ENCODE measurements around the gene MNAT1. TPM values are rescaled to one million over a fixed set of nuclear protein-coding genes. Genes with fewer than 3 reads are reported as not detected.

Gene MNAT1
- polyA plus RNA-seq, 3 donors, result 4.1 to 5.8 (median 4.5) TPM

DNA sequence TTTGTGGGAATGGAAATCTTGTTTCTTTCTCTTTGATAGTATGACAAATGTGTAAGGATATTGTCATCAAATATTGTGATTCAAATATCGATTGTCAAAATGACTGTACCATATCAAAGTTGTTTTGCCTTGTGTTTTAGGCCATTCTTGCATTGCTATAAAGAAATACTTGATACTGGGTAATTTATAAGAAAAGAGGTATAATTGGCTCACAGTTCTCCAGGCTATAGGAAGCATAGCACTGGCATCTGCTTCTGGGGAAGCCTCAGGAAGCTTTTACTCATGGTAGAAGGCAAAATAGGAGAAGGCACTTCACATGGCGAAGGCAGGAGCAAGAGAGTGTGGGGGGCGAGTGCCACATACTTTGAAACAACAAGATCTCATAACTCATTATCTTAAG, 238.5 kb downstream of the MNAT1 start:
- Histone ChIP-seq H3K36me3 (replicated peaks in 1 of 2; ENCODE audit: control insufficient read depth in 1 of 2, insufficient read depth in 2 of 2, low read length in 2 of 2) (peaks cover 0 to 32% of the 10 kb centered on the region in 2 donors), H2AFZ (ENCODE audit: insufficient read depth, low read depth, low read length, poor library complexity, severe bottlenecking) (no peak overlapping the region), H4K20me1 (ENCODE audit: insufficient read depth, low read length) (no peaks in the 10 kb centered on the region), H3K4me3 (replicated peaks in 1 of 3; ENCODE audit: low read depth in 2 of 3, low read length in 3 of 3) (no peak overlapping the region), H3K4me2 (replicated peaks; ENCODE audit: extremely low read depth, low read length, poor library complexity, severe bottlenecking) (no peak overlapping the region), H3K9me3 (replicated peaks in 1 of 2; ENCODE audit: control insufficient read depth in 1 of 2, insufficient read depth in 1 of 2, low read length in 2 of 2) (no peaks in the 10 kb centered on the region), H3K79me2 (ENCODE audit: insufficient read depth, low read length) (no peaks in the 10 kb centered on the region), H3K27ac (ENCODE audit: low read depth in 1 of 2, low read length in 2 of 2) (no peak overlapping the region), H3K9ac (ENCODE audit: insufficient read depth, low read length, poor library complexity, severe bottlenecking) (no peak overlapping the region), H3K27me3 (ENCODE audit: control insufficient read depth in 2 of 2, insufficient read depth in 2 of 2, low read length in 2 of 2) (no peaks in the 10 kb centered on the region), H3K4me1 (ENCODE audit: control insufficient read depth in 1 of 2, insufficient read depth in 2 of 2, low read length in 2 of 2) (peaks cover 0 to 13% of the 10 kb centered on the region in 2 donors)
- DNase-seq, result no peak
- Mint-ChIP-seq H3K36me3 (peaks cover 24 to 27% of the 10 kb centered on the region in 2 donors), H3K4me1 (peaks cover 9% of the 10 kb centered on the region), H3K27ac (peak overlapping the region in 2 of 7 donors; percentile 0 to 69), H3K9me3 (no peaks in the 10 kb centered on the region), H3K27me3 (ENCODE audit: low read depth in 3 of 3) (no peaks in the 10 kb centered on the region), H3K4me3 (no peak overlapping the region)
- WGBS (ENCODE audit: insufficient coverage), result no CpG with 5 or more reads among the region's 3 CpGs
- TF ChIP-seq, protein P1, sequence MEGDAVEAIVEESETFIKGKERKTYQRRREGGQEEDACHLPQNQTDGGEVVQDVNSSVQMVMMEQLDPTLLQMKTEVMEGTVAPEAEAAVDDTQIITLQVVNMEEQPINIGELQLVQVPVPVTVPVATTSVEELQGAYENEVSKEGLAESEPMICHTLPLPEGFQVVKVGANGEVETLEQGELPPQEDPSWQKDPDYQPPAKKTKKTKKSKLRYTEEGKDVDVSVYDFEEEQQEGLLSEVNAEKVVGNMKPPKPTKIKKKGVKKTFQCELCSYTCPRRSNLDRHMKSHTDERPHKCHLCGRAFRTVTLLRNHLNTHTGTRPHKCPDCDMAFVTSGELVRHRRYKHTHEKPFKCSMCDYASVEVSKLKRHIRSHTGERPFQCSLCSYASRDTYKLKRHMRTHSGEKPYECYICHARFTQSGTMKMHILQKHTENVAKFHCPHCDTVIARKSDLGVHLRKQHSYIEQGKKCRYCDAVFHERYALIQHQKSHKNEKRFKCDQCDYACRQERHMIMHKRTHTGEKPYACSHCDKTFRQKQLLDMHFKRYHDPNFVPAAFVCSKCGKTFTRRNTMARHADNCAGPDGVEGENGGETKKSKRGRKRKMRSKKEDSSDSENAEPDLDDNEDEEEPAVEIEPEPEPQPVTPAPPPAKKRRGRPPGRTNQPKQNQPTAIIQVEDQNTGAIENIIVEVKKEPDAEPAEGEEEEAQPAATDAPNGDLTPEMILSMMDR (IDR thresholded peaks at IDR 0.05), result no peak
- intact Hi-C loops (cut with micrococcal nuclease), result no loop called here

DNA sequence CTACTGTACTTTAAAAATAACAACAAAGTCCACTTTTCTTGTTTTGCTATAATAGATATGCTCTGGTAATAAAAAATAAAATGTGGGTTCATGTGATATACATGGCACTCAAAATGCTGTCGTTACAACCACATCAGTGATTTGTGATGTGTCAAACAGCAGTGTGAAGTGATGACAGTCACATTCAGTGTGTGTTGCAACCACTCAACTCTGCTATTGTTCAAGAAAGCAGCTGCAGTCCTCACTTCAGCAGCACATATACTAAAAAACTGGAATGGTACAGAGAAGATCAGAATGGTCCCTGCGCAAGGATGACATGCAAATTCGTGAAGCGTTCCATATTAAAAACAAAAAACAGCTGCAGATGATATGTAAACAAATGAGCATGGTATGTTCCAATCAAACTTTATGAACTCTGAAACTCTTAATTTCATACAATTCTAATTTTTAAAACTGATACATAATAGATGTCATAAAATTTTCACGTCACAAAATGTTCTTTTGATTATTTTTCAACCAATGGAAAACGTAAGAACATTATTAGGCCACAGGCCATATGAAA, 239.6 kb downstream of the MNAT1 start:
- no peak overlapping the region for H3K4me3 ChIP-seq (replicated peaks in 1 of 3; ENCODE audit: low read depth in 2 of 3, low read length in 3 of 3)
- H3K4me3 Mint-ChIP-seq, result no peak overlapping the region
- H3K36me3 Mint-ChIP-seq, result peaks cover 24 to 27% of the 10 kb centered on the region in 2 donors
- no peak overlapping the region for H3K9ac ChIP-seq (ENCODE audit: insufficient read depth, low read length, poor library complexity, severe bottlenecking)
- intact Hi-C loops (cut with micrococcal nuclease), result no loop called here
- H3K27me3 Mint-ChIP-seq (ENCODE audit: low read depth in 3 of 3), result no peaks in the 10 kb centered on the region
- peaks cover 9% of the 10 kb centered on the region for H3K4me1 Mint-ChIP-seq
- no peaks in the 10 kb centered on the region for H3K27me3 ChIP-seq (ENCODE audit: control insufficient read depth in 2 of 2, insufficient read depth in 2 of 2, low read length in 2 of 2)
- no peak overlapping the region for H3K27ac Mint-ChIP-seq
- no peaks in the 10 kb centered on the region for H3K79me2 ChIP-seq (ENCODE audit: insufficient read depth, low read length)
- no peaks in the 10 kb centered on the region for H4K20me1 ChIP-seq (ENCODE audit: insufficient read depth, low read length)
- H3K4me1 ChIP-seq (ENCODE audit: control insufficient read depth in 1 of 2, insufficient read depth in 2 of 2, low read length in 2 of 2), result peaks cover 0 to 13% of the 10 kb centered on the region in 2 donors
- TF ChIP-seq, protein P1 (IDR thresholded peaks at IDR 0.05), result no peak
- H3K9me3 ChIP-seq (replicated peaks in 1 of 2; ENCODE audit: control insufficient read depth in 1 of 2, insufficient read depth in 1 of 2, low read length in 2 of 2), result no peaks in the 10 kb centered on the region
- peaks cover 0 to 32% of the 10 kb centered on the region in 2 donors for H3K36me3 ChIP-seq (replicated peaks in 1 of 2; ENCODE audit: control insufficient read depth in 1 of 2, insufficient read depth in 2 of 2, low read length in 2 of 2)
- 100% methylated on average over 1 of the region's 6 CpGs for WGBS (ENCODE audit: insufficient coverage)
- no peak for DNase-seq
- no peaks in the 10 kb centered on the region for H3K9me3 Mint-ChIP-seq
- no peak overlapping the region for H3K4me2 ChIP-seq (replicated peaks; ENCODE audit: extremely low read depth, low read length, poor library complexity, severe bottlenecking)
- H3K27ac ChIP-seq (ENCODE audit: low read depth in 1 of 2, low read length in 2 of 2), result no peak overlapping the region
- H2AFZ ChIP-seq (ENCODE audit: insufficient read depth, low read depth, low read length, poor library complexity, severe bottlenecking), result no peak overlapping the region

Data from CD14-positive monocyte (primary cell).